Activated CD4-positive, alpha-beta T cell treated with anti-CD3 and anti-CD28 coated beads, Interleukin-10, Interleukin-2, amounts not matched to agents 100 ng/mL and 50 ng/mL, durations not matched to agents 16 hours and 8 hours (primary cell): ENCODE results near the gene VIT.

Experiments used
- DNase-seq: peaks from one replicate; pipeline ENCODE4 v3.0.0-alpha.2; 2020

Gene VIT

DNA sequence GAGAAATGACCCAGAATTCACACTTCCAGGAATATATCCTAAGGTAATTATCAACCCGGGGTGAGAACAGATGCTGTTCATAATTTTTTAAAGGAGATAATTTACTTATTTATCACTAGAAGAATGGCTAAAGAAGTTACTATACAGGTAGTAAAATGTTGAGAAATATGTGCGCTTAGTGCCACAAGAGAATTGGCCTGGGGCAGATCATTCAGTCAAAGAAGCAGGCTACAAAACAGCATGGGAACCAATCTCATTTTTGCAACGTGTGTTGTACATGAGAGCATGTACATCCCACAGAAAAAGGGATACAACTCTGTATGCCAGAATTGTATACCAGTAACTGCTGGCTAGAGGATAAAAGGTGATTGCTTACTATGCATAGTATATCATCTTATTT lies 75.2 kb downstream of the VIT start:
- DNase-seq = no peak

DNA sequence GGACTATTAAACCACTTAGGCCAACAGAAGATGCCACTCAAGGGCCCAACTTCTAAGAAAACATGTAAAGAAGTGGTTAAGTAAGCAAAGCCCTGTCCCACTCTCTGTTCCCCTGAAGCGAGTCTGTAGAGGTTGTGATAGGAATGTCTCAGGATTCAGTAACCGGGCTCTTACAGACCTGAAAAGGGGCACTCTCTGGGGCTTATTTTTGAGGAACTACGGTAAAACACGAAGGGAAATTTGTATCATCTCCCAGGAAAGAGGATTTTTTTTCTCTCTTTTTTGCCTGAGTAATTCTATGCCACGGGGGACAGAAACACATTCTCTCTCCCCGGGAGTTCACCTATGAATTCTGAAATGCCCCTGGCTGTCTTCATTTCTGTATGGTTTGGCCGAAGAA lies 77.4 kb downstream of the VIT start:
- DNase-seq = no peak

DNA sequence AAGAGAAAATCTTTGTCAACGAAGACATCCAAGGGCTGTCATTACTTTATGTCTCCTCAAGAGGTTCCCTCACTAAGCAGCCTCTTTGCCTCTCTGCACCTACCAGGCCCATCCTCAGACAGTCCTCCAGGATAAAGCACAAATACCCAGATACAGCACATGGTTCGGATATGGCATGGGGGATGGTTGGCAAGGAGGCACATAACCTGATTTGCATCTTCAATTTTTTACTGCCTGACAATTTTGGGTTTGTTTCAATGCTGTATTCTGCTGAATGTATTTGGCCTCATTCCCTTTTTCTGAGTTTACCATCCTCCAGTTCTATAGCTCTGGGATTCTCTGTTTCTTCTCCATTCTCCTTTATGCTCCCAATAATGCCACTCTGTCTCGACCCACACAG lies 78.8 kb downstream of the VIT start:
- no peak for DNase-seq

DNA sequence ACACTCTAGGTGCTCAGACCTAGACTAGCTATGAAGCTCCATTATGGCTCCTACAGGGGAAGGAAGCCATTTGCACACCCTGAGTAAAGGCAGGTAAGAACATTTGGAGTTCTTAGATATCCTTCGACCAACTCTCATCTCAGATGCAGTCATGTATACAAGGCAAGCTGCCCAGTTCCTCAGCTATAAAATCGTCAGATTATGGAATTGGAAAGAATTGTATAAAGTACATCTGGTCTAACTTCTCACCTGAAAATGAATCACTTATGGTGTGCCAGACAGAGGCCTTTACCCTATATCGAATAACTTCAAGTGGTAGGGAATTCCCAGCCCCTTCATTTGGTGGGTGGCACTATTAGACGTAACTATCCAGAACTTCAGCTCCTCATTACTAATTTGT lies 79.3 kb downstream of the VIT start:
- no peak for DNase-seq

DNA sequence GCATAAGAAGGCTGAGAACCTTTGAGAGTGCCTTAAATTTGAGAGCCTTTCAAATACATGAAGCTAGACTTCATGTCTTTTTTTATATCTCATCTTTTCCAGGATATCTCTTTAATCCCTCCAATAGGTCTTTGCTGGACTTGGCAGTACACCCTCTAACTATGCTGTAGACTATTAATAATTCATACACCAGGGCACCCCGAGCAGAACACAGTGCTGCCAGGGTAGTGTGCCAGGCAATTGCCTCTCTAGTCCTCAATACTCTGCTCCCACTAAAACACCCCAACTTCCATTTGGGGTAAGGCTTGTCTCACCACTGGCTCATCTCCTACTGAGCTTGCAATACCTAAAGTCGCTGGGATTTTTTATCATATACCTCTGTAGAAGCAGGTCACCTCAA lies 80.8 kb downstream of the VIT start:
- DNase-seq = no peak

DNA sequence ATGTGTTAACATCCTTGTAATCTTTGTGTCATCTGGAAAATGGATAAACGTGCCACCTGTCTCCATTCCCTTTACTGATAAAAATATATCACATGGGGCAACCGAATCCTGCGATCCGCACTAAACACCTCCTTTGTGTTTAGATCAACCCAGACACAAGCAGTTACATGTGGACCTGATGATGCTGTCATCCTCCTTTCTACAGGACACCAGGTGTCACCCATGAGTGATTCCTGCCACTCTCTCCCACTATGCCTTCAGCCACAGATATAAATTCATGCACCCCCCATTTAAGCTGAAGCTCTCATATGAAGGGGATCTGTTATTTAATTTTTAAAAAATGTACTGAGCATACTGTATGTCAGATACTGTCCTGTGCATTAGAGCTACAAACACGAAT lies 81.3 kb downstream of the VIT start:
- no peak for DNase-seq

DNA sequence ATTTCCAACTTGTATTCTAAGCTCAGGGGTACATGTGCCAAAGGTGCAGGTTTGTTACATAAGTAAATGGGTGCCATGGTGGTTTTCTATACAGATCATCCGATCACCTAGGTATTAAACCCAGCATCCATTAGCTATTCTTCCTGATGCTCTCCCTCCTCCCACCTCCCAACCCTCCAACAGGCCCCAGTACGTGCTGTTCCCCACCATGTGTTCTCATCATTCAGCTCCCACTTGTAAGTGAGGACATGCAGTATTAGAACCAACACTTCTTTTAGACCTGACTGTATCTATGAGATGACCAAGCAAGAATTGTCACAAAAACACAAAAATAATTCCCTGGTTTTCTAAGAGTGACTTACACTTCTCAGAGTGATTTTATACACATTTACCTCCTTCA lies 83.0 kb downstream of the VIT start:
- no peak for DNase-seq

DNA sequence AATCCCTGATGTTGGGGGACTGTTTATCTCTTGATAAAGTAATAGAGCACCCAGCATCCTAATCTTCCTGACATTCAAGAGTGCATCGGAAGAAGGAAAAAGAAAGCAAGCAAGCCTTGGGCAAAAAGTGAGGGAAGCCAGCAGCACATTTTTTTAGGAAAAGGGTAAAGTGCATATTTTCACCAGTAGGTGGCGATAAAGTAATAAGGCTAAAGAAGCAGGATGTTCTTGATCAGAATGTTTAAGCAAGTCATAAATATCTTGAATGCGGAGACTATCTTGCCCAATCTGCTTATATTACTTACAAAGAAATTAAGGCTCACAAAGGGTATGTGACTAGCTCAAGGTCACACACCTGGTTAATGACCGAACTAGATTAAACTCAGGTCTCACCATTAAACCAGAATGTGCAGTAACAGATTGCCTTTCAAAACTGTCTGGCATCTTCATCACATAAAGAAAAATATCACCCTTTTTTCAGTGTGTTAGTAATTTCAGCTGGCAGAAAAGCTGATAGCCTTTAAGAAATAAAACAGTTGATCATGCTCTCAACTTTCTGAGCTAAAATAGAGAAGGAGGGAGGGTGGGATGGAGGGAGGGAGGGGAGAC lies 83.8 kb downstream of the VIT start:
- peak; percentile 47 for DNase-seq

DNA sequence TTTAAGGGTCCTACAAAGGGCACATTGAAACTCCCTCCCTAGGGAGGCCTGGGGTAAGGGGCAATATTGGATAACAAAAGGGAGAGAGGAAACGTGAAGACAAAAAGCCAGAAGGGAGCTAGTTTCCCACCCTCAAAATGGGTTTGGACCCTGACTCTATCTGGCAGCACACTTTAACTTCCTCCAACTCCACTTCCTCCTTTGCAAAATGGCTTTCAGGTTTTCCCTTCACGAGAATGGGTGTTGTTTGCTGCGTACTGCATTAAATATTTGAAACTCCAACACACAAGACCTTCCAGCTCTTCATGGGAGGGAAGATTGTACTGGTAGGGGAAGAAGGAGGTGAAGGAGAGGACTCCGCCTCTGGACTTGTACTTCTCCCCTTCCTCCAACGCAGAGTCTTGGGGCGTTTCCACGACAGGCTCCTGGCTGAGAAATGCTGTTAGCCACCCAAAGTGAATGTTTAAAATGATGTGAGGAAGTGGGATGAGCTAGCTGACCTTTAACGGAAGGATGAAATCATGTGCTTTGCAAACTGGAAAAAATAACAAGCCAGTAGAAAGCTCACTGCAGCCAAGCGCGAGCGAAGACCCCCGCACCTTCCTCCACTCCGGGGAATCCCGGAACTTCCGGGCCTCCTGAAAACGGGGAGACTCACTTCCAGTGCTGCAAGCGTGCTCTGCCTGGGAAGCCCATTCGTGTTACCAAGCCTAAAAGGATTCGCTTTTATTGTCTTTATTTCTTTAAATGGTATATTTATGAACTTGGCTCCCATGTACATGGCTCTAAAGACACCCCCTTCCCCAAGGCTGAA lies 85.6 kb downstream of the VIT start:
- DNase-seq = no peak

DNA sequence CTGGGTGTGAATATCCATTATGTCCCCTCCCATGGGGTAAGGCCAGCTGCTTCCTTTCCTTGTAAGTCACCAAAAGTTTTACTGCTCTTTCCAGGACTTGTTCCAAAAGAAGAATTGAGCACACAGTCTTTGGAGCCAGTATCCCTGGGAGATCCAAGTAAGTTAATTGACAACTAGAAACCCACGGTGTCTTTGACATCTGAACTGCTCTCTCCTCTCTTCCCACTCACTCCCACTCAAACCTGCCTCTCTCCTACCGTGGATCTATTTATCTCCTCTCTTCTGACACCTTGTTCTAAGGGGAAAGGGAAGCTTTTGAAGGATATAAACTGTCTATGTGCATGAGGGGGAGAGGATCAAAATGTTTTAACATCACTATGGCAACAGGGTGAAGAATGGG lies 86.7 kb downstream of the VIT start:
- no peak for DNase-seq

DNA sequence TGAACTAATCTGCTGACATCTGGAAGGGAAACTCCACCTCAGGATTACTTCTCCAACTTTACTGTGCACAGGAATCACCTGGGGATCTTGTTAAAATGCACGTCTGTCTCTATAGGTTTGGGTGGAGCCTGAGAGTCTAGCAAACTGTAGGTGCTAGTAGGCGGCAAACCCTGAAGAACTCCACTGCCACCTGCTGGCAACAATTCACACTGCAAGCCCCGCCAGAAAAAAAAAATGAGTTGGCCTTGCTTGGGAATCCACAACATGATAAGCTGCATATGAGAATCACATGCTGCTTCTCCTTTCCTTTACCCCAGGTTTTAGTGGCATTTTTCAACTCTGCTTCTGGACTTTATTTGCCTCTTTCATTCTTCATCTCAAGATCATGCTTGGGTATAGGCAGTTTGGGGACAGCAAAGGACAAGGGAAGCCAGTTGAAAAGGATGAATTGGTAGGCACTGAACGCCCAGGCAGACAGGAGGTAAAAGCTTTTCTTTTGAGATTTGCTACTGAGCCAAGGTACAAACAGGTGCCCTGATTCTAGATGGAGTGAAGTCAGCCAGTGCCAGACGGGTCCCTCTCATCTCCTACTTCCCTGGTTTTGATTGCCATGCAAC lies 88.8 kb downstream of the VIT start:
- peak; percentile 62 for DNase-seq

DNA sequence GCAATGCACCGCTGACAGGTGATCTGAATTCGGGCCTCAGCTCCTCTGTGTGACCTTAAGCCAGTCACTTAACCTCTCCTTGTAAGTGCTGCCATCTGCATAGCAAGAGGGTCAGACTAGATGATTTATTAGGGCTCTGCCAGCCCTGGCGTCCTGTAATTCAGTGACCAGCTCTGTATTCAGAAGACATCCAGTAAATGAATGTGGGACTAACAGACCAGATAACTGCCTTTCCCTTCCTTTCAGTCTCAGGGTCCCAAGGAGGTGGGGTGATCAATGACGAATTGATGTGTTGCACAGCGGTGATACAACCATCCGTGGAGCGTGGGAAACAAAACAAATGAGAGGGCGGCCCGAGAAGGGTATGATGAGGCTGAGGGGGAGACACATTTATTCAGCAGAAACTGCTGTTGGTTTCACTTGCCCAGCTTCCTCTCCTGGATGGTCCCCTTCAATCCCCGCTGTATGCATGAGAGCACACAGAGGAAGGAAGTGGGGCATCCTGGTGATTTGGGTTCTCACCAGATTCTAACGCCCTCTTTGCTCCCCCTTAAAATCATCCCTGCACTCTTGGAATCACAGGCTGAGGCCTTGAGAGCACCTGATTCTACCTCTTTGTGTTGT lies 92.8 kb downstream of the VIT start:
- no peak for DNase-seq

DNA sequence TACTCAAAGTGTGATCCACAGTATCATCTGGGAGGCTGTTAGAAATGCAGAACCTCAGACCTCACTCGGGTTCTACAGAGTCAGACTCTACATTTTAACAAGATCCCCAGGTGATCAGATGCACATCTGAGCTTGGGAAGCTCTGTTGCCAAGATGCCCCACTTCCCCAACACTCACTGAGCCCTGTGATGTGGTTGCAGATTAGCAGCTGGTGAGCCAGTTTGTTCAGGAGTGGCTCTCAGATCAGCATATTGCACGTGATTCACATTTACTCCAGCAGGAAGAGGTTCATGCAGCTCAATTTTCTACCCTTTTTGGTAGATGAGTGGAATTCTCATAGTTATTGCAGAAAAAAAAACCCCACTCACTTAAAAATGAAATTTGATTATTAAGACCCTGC lies 96.4 kb downstream of the VIT start:
- DNase-seq = no peak

DNA sequence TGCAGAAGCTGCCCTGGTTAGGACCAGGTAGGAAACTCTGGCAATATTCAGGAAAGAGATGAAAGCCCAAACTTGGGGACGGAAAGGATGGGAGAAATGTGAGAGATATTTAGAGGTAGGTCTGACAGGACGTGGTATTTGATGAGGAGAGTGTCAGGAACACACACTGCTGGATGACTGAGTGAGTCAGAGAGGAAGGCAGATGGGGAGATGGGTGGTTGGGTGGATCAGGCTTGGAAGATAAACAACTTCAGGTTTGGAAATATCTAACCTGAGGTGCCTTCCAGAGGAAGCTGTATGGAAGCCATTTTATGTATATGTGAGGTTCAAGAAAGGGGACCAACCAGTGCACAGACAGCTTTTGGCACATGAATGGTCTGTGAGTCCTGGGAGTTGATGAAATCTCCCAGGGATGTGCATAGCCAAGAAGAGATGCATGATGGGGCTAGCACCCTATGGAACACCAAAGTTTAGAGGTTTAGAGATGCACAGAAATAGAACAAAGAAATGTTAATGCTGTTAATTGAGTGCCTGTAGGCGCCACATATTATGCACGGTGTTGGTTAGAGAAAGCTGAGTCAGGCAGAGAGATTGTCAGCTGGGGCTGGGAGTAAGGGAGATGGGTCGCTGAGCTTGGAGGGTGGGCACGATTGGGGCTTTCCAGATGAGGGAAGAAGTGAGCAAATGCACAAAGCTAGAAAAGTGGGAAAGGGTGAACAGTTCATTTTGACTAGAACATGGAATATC lies 101.0 kb downstream of the VIT start:
- no peak for DNase-seq

DNA sequence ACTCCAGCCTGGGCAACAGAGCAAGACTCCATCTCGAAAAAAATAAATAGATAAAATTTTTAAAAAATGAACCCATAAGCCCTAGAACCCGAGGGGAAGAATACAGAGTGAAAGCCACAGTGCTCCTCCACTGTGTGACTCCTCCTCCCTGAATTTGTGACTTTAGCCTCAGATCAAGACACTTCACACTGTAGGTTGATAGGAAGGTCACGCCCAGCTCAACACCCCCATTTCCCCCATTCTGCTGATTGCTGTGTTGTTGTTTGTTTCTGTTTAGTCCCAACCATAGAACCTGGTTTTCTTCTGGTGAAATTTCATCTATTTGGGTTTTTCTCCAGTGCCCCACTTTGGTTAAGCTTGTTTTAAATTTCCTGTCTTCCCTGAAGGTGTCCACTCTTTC lies 102.2 kb downstream of the VIT start:
- no peak for DNase-seq

DNA sequence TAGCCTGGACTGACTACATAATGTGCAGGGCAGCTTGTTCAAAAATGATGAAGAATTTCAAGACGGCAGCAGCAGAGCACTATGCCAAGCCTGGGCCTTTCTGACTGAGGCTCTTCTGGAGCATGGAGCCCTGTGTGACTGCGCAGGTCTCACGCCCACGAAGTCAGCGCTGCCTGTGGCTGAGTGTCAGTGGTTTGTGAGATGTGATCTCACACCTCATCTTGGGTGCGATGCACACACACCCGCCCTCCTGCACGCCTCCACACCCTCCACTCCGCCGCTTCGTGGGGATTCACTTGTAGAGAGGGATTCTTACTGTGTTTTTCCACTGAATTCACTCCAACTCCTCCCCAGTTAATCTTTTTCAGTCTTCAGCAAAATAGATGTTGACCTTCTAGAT lies 103.9 kb downstream of the VIT start:
- DNase-seq = peak; percentile 48

DNA sequence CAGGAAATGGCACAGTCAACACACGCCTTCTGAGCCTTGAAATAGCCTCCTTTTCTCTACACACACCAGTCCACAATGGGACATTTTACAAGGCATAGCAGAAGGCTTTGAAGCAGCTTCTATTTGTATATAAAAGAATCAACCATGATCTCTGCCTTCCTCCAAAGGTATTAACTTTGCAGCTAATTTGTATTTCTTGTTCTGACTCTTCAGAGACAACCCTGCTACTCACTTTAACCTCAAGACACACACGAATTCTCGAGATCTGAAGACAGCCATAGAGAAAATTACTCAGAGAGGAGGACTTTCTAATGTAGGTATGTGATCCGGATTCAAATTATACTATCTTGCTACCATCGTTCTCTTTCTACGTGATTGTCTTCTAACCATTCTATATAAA lies 104.6 kb downstream of the VIT start:
- DNase-seq = peak; percentile 16

DNA sequence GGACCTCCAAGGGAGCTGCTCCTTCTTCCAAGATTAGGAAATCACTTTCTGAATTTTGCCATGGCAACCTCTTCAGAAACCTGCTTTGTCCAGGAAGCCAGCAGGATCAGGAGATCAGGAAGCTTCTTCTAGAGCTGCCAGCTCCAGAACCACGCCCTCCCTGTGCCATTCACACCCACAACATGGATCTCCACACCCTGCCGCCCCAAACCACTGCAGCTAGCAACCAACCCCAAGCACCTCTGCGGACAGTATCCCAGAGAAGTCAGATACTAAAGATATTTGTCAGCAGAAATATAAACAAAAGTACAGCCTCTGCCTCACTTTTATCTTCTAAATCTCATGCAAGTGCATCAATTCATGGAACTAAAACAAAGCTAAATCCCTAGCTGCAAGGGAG lies 106.4 kb downstream of the VIT start:
- DNase-seq = no peak

DNA sequence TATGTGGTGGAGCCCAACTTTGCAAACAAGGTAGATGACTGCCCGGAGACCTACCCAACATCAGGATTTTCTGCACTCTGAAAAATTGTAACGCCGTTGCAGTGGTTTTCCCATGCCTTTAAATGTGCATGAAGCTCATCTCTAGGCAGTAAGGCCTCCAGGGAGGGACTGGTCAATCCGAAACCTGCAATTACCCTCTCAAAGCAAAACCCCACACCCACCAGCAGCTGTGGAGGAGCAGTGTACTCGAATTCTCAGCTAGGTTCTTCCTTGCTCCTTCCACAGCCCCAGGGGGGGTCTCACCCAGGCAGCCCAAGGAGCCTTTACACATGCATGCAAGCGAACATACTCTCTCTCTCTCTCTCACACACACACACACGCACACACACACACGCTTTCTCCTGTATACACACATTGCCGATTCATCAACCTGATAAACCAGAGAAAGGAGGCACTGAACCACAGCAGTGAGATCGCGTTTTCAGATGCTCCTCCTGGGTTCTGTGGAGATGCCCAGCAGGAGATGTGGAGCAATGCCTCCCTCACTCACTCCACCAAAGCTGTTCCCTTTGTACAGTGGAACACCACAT lies 109.2 kb downstream of the VIT start:
- DNase-seq = no peak

DNA sequence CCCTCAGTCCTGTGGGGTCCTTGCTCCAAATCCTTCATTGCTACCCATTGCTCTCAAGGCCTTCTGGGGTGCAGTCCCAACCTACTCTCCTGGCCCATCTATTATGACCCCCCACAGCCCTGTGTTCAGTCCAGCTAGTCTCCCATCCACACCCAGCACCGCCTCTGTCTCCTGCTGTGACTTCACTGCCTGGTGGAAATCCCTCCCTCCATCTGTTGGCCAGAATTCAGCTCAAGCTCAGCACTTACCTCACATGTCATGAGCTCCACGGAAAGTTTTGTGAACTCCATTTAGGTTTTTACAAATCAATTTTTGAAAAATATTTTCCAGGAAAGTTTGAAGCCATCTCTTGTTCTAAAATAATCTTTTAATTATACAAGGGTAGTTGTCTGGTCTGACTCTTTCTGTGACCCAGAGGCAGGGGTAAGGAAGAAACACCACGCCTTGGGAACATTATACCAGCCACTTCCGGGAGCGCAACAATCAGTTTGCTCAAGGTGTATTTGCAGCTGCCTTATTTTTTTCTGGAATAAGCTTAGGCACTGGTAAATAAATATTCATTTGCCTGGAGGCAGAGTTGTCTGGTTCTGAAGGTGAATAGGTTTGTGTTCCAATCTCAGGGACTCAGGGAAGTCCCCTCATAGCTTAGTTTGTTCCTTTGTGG lies 110.8 kb downstream of the VIT start:
- DNase-seq = no peak

DNA sequence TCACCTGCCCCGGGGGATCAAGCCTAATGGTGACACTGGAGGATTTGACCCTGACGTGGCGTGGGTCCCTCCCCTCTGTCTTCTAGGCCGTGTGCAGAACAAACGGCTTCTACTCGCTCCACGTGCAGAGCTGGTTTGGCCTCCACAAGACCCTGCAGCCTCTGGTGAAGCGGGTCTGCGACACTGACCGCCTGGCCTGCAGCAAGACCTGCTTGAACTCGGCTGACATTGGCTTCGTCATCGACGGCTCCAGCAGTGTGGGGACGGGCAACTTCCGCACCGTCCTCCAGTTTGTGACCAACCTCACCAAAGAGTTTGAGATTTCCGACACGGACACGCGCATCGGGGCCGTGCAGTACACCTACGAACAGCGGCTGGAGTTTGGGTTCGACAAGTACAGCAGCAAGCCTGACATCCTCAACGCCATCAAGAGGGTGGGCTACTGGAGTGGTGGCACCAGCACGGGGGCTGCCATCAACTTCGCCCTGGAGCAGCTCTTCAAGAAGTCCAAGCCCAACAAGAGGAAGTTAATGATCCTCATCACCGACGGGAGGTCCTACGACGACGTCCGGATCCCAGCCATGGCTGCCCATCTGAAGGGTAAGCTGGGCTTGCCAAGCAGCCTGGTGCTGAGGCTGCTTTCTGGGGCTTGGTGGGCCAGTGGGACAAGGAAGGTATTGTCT lies 112.0 kb downstream of the VIT start:
- no peak for DNase-seq

DNA sequence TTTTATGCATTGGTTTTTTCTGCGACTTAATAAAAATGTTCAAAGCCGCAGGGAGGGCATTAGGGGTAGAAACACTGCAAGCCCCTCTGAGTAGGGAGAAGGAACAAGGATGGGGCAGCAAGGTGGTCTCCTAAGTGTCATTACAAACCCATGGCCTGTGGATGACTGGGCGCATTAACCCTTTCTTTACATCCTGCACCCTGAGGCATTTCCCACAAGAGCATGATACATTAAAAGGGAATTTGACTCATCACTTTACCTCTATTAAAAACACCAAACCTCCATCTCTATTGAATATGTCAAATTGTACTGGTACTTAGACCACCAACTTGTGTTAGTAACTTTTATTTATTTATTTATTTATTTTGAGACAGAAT lies 112.5 kb downstream of the VIT start:
- no peak for DNase-seq
